ENCODE data around the gene WWOX. TPM values are rescaled to one million over a fixed set of nuclear protein-coding genes. Genes with fewer than 3 reads are reported as not detected.

Gene WWOX
- total RNA-seq, 1 experiment from 2014 or later = 28.3 TPM

GRCh38 chr16:78443542-78444364, 344.3 kb downstream of the WWOX start:
- Histone ChIP-seq H3K79me2 (ENCODE audit: low read length) (no peaks in the 10 kb centered on the region), H3F3A (ENCODE audit: low read length, unreplicated experiment) (no peaks in the 10 kb centered on the region), H3K4me1 (ENCODE audit: insufficient read depth, low read length) (no peaks in the 10 kb centered on the region), H3K9ac (ENCODE audit: low read length) (no peak overlapping the region), H3K4me3 (ENCODE audit: low read length) (no peak overlapping the region), H3K9me3 (ENCODE audit: low read length) (no peaks in the 10 kb centered on the region), H3K36me3 (ENCODE audit: low read depth, low read length) (no peaks in the 10 kb centered on the region), H3K27me3 (ENCODE audit: low read length) (no peaks in the 10 kb centered on the region), H4K20me1 (ENCODE audit: low read length) (no peaks in the 10 kb centered on the region), H2AFZ (ENCODE audit: low read length) (no peak overlapping the region), H3K9me2 (replicated peaks; ENCODE audit: low read length) (no peaks in the 10 kb centered on the region), H3K4me2 (ENCODE audit: low read length) (no peak overlapping the region), H3K27ac (ENCODE audit: low read length) (no peak overlapping the region)
- POLR2A ChIA-PET (ENCODE audit: unreplicated experiment) = no interaction called here
- TF ChIP-seq EZH2phosphoT487 (IDR thresholded peaks at IDR 0.05; ENCODE audit: borderline replicate concordance, low read length) (no peak), CTCF (conservative IDR thresholded peaks at IDR 0.05; ENCODE audit: low read depth, low read length) (no peak)
- intact Hi-C loops (cut with micrococcal nuclease) = no loop called here
- no TSS peak for BruUV-seq (replicated peaks)
- ATAC-seq (no peak), DNase-seq (no peak)
- CTCF ChIA-PET = no interaction called here

- Histone ChIP-seq H3K9me3 (ENCODE audit: low read length) (no peaks in the 10 kb centered on the region), H3K27me3 (ENCODE audit: low read length) (no peaks in the 10 kb centered on the region), H2AFZ (ENCODE audit: low read length) (no peak overlapping the region), H3K4me3 (ENCODE audit: low read length) (no peak overlapping the region), H3K27ac (ENCODE audit: low read length) (no peak overlapping the region), H3K79me2 (ENCODE audit: low read length) (no peaks in the 10 kb centered on the region), H4K20me1 (ENCODE audit: low read length) (no peaks in the 10 kb centered on the region), H3K36me3 (ENCODE audit: low read depth, low read length) (no peaks in the 10 kb centered on the region), H3K4me1 (ENCODE audit: insufficient read depth, low read length) (no peaks in the 10 kb centered on the region), H3K4me2 (ENCODE audit: low read length) (no peak overlapping the region), H3K9ac (ENCODE audit: low read length) (no peak overlapping the region), H3K9me2 (replicated peaks; ENCODE audit: low read length) (no peaks in the 10 kb centered on the region), H3F3A (ENCODE audit: low read length, unreplicated experiment) (no peaks in the 10 kb centered on the region)
- ATAC-seq (no peak), DNase-seq (no peak)
- ChIA-PET CTCF (no interaction called here), POLR2A (ENCODE audit: unreplicated experiment) (no interaction called here)
- BruUV-seq (replicated peaks) = no TSS peak
- TF ChIP-seq CTCF (conservative IDR thresholded peaks at IDR 0.05; ENCODE audit: low read depth, low read length) = no peak
- TF ChIP-seq EZH2 (IDR thresholded peaks at IDR 0.05; ENCODE audit: low read length, unreplicated experiment) = no peak
- no peak for TF ChIP-seq EZH2phosphoT487 (IDR thresholded peaks at IDR 0.05; ENCODE audit: borderline replicate concordance, low read length)
- intact Hi-C loops (cut with micrococcal nuclease) = no loop called here
These were observed 346.4 kb downstream of the WWOX start for GRCh38 chr16:78445818-78446217.

GRCh38 chr16:78446486-78446885, 347.0 kb downstream of the WWOX start:
- H3K79me2 ChIP-seq (ENCODE audit: low read length) = no peaks in the 10 kb centered on the region
- no peaks in the 10 kb centered on the region for H3K9me3 ChIP-seq (ENCODE audit: low read length)
- no peaks in the 10 kb centered on the region for H3K27me3 ChIP-seq (ENCODE audit: low read length)
- no peaks in the 10 kb centered on the region for H3F3A ChIP-seq (ENCODE audit: low read length, unreplicated experiment)
- ATAC-seq = no peak
- H3K4me1 ChIP-seq (ENCODE audit: insufficient read depth, low read length) = no peaks in the 10 kb centered on the region
- H3K9me2 ChIP-seq (replicated peaks; ENCODE audit: low read length) = no peaks in the 10 kb centered on the region
- no peaks in the 10 kb centered on the region for H3K36me3 ChIP-seq (ENCODE audit: low read depth, low read length)
- H4K20me1 ChIP-seq (ENCODE audit: low read length) = no peaks in the 10 kb centered on the region
- no peak overlapping the region for H2AFZ ChIP-seq (ENCODE audit: low read length)
- intact Hi-C loops (cut with micrococcal nuclease) = no loop called here
- CTCF ChIA-PET = no interaction called here
- no peak overlapping the region for H3K9ac ChIP-seq (ENCODE audit: low read length)
- no peak for DNase-seq
- no peak overlapping the region for H3K27ac ChIP-seq (ENCODE audit: low read length)
- no peak overlapping the region for H3K4me2 ChIP-seq (ENCODE audit: low read length)
- POLR2A ChIA-PET (ENCODE audit: unreplicated experiment) = no interaction called here
- BruUV-seq (replicated peaks) = no TSS peak
- no peak for TF ChIP-seq CTCF (conservative IDR thresholded peaks at IDR 0.05; ENCODE audit: low read depth, low read length)
- no peak overlapping the region for H3K4me3 ChIP-seq (ENCODE audit: low read length)
